ENCODE measurements around the gene CDH11.

The CDH11 gene, protein sequence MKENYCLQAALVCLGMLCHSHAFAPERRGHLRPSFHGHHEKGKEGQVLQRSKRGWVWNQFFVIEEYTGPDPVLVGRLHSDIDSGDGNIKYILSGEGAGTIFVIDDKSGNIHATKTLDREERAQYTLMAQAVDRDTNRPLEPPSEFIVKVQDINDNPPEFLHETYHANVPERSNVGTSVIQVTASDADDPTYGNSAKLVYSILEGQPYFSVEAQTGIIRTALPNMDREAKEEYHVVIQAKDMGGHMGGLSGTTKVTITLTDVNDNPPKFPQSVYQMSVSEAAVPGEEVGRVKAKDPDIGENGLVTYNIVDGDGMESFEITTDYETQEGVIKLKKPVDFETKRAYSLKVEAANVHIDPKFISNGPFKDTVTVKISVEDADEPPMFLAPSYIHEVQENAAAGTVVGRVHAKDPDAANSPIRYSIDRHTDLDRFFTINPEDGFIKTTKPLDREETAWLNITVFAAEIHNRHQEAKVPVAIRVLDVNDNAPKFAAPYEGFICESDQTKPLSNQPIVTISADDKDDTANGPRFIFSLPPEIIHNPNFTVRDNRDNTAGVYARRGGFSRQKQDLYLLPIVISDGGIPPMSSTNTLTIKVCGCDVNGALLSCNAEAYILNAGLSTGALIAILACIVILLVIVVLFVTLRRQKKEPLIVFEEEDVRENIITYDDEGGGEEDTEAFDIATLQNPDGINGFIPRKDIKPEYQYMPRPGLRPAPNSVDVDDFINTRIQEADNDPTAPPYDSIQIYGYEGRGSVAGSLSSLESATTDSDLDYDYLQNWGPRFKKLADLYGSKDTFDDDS

GRCh38 chr16:65121870-65122723, at the start of gene CDH11:
Gene CDH11, minus strand, starts transcription at chr16:65122063. Its CDS starts 117,194 bp downstream, at chr16:65004869.
- DNase-seq, result no peak

DNA sequence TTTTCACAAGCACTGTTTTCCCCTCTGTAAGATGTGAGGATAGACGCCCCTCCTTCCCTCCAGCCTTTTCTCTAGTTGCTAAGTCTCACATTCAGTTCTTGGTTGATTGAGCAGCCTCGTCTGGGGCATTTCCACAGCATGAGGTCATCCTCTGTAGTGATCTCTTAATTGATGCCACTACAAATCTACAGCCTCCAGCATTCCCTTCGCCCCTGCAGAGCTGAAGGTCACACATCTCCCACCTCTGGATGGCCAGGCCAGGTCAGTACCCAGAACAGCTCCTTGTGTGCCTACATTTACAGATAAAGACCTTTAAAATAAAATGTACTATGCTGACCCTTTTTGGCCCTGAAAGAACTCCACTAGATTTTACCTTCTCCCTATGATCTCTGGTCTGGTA, 32.5 kb upstream of the CDH11 start:
- DNase-seq, result no peak

DNA sequence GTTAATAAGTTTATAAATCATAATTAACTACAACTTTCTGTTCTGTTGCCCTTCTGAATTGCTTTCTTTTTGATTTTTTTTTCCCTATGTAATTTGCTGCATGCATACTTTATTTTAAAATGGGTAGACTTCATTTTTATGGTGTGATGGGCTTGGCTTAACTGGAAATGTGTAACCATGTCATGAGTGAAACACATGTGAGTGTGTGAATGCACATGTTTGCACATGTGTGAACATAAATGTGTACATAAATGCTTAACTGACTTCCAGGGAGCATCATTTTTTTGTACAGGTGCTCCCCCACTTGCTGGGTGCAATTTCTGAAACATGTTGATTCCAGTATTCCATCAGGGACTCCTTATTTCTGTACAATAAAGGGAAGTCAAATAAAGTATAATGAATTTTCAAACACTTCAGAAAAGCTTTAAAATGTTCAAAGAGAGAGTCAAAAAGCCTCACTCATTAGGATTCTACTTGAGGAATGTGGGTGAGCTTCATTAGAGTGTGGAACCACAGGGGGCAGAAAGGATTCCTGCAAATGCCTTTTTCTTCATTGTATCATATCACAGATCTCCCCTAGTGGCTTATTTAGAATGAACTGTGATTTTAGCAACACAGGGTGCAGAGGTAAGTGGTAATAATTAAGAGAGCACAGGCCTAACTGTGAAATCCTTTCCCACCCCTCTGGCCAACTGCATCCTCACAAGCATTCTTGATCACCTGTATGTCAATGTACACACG, 31.7 kb upstream of the CDH11 start:
- no peak for DNase-seq

- DNase-seq, result no peak
Measured at GRCh38 chr16:65148804-65149203, 26.9 kb upstream of the CDH11 start.

DNA sequence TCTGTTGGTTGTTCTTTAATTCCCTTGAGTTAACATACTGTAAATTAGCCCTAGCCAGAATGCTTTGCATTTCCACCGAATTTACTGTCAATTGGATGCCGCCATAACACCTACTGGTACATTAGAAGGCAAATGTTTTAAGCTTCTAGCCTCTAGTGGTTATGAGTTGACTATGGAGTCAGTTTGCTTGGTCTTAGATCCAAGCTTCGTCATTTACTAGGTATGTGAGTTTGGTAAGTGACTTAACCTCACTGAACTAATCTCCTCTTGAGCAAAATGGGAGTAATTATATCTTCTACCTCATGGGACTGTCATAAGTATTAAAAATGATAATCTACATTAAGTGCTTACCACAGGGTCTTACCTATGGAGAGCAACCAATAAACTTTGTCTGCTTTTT, 20.4 kb upstream of the CDH11 start:
- DNase-seq, result no peak

GRCh38 chr16:65136681-65137080, 14.8 kb upstream of the CDH11 start:
- DNase-seq, result no peak

DNA sequence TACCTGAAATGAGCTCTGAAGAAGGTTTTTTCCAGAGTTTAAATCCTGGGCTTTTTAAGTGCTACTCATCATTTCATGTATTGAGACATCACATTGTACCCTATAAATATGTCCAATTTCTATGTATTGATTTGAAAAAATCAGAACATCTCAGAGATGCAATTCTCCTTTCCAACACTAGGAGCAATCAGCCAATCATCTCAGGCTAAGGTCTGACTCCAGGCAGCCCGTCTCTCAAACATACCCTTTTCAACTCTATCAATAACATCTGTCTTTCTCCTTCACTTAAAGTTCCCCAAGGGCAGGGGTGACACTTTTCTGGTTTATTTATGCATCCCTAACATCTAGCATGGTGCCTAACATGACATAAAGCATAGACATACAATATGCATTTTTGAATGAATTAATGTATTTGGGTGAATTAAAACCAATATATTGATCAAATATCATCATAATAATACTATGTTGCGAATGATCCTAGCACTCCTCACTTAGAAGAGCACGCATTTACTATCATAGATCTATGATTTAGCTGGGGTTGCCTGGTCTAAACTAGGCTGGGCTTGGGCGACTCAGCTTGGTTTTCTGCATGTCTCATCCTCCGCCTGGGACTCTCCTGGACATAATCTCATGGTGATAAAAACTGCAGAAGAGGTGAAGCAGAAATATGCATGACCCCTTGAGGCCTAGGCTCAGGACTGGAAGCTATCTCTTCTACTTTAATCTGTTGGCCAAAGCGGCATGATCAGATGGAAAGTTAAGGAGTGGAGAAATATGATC, 5.2 kb upstream of the CDH11 start:
- no peak for DNase-seq

GRCh38 chr16:65125871-65126270, 4.0 kb upstream of the CDH11 start:
- DNase-seq, result no peak

DNA sequence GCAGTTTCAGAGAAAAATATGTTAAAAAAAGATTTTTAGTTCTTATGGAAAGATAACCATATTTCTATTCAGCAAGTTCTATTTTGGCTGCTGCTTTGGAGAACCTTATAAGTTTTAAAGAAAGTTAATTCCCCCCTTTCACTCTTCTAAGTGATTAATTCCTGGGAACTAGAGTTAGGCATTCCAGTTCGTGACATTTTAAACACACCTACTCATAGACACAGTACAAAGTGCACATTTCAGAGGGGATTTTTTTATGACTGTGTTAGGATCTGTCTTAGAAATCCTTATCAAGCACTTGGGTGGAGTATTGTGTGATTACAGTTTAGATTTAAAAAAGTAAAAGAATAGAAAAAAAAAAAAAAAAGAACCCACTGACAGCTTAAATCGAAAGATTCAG, 3.5 kb upstream of the CDH11 start:
- no peak for DNase-seq

DNA sequence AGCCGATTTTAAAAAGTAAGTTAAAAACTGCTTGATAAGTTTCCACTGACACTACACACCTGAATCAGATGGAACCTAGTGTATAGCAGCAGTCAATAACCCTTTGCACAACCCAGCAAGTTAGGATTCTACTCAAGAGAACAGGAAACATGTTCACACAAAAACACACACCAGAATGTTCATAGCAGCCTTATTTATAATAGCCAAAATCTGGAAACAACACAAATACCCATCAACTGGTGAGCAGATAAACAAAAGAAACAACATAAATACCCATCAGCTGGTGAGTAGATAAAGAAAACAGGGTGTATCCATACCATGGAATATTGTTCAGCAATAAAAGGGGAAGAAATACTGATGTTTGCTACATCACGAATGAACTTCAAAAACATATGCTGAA, 2.7 kb upstream of the CDH11 start:
- DNase-seq, result no peak

DNA sequence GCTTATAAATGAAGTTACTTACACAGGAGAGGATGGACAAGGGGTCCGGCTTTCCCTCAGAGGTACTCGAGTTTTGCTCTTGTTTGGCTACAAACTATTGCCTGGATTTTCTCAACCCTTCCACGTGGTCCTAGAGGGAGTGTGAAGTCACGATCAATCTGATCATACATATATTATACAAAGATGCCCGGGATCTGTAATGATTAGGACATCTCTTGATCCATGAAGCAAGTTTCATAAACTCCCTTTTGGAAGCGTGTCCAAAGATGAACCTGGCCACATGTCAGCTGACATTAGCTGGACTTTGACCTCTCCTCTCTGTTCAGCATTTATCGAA, 2.3 kb upstream of the CDH11 start:
- no peak for DNase-seq

- DNase-seq, result no peak
Measured at GRCh38 chr16:65123396-65124211, 1.7 kb upstream of the CDH11 start.

- DNase-seq, result no peak
Measured at GRCh38 chr16:65122724-65123395, 997 bp upstream of the CDH11 start.

DNA sequence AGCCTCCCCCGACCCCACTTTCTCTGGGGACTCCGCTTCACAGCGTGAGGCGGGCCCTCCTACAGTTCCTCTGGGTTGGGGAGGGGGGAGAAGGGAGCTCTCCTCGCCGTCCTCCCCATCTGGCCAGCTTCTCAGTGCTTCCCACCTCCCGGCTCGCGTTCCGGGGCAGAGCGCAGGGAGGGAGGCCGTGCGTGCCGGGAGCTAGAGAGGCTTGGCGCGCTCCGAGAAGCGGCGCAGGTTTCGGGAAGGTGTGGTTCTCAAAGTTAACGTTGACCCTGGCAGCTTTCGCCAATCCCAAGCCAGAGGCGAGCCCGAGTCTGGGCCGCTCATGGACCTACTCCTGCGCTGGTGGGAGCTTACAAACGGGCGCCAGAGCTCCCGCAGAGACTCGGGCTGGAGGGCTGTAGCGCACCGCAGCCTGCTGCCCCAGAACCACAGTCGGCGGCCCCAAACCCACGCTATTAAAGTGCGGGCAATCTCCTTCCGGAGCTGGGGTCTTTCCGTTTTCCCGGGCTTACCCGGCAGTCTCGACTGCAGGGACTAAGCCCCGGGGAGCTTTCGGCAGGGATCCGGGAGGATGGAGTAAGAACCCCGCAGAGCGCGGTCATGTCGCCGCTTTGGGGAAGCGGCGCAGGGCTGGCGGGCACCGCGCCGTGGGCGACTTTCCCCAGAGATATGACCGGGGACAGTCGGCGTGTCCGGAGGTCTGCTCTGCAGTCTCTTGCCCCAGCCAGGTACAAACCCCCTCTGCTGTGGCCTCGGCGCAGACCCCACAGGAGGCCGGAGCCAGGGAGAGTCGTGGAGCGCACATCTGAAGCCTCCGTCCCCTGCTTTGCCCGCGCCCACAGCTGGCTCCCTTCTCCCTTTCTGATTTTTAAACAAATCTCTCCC, 787 bp downstream of the CDH11 start:
- no peak for DNase-seq

DNA sequence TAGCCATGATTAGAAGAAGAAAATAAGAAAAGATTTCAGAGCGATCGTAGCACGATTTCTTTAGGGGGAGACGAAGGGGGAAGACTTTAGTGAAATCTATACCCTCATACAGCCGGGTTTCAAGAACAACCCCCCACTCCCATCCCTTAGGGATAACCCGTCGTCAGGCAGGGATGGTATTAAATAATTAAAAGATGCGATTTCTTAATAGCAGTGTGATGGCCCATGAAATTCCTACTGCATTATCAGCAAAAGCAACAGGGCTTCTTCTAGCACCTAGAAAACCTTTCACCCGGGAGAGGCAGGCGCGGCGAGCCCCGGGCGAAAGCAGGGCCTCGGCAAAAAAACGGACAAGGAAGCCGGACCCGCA, 1.4 kb downstream of the CDH11 start:
- DNase-seq, result no peak

DNA sequence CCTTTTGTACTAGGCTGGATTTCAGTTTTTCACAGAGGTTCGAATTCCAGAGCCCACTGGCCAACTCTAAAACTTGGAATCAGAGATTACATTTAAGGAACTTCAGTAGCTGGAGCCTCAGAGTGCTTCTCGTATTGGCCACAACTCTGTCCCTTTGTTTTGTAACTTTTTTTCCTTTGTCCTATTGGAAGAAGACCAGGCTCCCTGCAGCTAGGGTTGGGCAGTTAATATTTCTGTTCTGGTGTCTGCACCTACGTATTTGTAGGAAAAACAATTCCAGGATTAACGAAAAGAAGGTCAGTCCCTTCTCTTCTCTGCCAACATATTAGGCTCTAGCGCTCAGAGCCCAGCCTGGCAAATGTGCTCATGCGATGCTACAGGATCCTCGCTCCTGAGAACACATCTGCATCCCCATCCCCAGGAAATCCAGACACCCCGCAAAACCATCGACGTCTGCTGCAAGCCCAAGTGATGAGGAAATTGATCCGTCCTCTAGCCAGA, 1.9 kb downstream of the CDH11 start:
- no peak for DNase-seq

DNA sequence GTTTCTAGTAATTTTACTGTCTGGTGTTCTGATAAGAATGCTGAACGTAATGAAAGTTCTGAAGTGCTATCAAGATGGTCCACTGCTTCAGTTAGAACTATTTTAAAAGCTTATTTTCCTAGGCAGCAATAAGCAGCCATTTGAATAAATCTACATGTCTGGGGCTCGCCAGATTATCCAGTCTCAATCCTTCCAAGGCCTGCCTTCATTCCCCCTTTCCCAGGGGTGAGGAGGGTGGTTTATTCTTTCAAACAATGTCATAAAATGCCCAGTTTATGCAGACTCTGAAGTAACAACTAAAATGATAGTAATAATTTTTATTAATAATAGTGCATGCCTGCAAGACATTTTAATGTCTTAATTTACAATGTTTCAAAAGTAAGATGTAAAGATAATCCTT, 2.4 kb downstream of the CDH11 start:
- no peak for DNase-seq

- no peak for DNase-seq
Measured at GRCh38 chr16:65118871-65119270, 3.0 kb downstream of the CDH11 start.

DNA sequence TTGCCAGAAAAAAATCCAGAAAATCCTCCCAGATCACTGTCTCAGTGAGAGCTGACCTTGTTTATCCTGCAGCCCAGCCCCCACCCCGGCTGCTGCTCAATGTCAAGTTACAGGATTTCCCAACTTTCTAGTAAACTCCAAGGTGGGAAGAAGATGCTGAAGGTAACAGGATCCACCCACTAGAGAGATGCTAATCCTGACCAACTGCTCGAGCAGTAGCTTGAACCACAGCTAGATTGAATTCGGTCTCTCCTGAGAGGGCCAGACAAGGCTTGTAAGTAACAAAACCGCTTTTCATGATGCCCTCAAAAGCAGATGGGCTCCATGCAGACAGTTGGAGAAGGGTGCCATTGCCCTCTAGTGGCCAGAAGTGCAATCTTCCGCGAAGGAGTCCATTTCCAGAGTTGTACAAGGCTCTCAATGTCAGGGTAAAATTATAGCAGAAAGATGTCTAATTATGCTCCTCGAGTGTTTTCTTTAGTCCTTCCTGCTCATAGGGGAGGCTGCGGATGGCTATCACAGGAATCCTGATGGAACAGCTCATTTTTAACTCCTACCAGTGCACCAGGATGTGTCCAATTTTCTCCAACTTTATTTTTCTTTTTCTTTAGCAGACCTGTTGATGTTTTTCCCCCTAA, 3.9 kb downstream of the CDH11 start:
- no peak for DNase-seq
